ENCODE measurements around the gene SYNM.
"Not testable (repeated sequence)": the region's sequence is repeated elsewhere in the genome, so short reads cannot be mapped to it uniquely, and the experiment has no call there.

The SYNM gene

DNA sequence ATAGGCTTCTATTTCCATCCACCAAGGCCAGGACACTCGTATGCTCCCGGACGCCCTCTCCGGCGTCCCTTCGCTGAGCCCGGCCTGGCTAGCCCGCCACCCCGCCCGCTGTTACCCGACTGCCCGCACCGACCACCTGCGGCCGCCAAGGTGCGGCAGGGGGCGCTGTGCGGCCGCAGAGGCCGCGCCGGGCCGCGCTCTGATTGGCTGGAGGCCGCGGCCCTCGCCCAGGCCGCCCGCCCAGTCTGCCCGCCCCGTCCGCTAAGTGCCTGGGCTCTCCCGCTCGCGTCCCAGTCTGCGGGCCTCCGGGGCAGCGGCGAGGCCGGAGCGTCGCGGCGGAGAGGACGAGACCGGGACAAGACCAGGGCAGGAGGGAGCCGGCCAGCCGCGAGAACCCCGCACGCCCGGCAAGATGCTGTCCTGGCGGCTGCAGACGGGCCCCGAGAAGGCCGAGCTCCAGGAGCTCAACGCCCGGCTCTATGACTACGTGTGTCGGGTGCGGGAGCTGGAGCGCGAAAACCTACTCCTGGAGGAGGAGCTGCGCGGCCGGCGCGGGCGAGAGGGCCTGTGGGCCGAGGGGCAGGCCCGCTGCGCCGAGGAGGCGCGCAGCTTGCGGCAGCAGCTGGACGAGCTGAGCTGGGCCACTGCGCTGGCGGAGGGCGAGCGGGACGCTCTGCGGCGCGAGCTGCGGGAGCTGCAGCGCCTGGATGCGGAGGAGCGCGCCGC lies at the start of gene SYNM:
Gene SYNM, plus strand, starts transcription at position 293 of the 726 bp plus-strand sequence. Its CDS starts 120 bp downstream, at position 413.
- FAIRE-seq = no peak

- FAIRE-seq = no peak
Observed at GRCh38 chr15:99055555-99056134, 49.2 kb upstream of the SYNM start.

- FAIRE-seq = no peak
Observed at GRCh38 chr15:99057020-99057419, 47.9 kb upstream of the SYNM start.

- no peak for FAIRE-seq
Observed at GRCh38 chr15:99057697-99058420, 47.0 kb upstream of the SYNM start.

GRCh38 chr15:99058421-99058870 lies 46.4 kb upstream of the SYNM start:
- FAIRE-seq = no peak

DNA sequence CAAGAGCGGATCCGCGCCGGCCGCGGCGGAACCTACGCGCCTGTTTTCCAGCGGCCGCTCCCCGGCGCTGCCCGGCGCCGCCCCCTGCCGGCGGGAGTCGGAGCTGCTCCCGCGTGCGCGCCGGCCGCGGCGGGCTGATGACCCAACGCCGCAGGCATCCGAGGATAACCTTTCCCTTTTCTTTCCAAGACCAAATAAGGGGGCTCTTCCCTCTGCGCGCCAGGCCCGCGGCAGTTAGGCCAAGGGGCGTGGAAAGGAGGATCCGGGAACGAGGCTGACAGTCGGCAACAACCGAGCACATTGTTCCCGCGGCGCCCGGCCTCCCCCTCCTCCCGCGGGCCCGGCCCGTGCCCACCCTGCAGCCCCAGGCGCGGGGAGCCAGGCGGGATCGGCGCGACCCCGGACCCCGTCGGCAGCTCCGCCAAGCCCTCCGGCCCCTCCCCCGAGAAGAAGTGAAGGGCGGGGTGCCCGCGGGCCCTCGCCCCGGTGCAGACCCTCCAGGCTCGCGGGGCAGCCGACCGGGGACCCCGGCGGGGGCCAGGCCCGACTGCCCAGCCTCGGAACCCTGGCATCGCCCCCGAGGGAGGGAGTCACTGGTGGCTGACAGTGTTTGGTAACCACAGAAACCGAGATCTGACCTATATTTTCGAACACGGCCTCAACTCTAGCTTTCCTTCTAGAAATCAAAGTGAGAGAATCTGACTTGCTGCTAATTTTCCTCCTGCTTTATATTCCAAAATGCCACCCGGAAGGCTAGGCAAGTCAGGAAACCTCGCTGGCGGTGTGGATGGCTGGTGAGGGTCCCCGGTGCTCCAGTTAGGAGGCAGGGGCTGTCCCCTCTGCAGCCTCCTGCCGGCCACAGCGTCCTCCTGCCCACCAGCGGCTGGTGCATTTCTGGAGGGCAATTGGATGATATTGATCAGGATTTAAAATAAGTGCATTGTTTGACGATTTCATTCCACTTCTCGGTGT lies 45.6 kb upstream of the SYNM start:
- no peak for FAIRE-seq

DNA sequence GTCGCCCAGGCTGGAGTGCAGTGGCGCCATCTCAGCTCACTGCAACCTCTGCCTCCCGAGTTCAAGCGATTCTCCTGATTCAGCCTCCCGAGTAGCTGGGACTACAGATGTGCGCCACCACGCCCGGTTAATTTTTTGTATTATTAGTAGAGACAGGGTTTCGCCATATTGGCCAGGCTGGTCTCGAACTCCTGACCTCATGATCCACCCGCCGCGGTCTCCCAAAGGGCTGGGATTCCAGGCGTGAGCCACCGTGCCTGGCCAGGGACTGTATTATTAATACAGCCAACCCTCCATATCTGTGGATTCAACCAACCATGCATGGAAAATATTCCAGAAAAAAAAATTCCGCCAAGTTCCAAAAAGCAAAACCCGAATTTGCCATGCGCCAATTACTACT lies 44.7 kb upstream of the SYNM start:
- FAIRE-seq = not testable (repeated sequence)

DNA sequence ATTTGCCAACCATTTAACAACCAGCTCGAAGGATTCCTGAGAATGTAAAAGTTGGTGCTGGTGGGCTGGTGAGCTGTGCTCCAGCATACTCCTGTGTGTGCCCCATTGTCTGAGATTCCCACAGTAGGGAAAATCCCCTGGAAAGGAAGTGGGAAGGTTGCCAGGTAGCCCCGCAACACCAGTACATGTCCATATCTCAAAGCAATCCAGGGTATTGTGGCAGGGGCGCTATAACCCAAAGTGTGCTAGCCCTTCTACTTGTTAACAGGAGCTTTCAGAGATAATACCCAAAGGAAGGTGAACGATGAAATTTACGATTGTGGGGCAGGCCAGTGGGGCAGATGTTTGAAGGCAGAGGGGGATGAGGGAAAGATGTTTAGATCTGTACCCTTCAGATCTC lies 42.7 kb upstream of the SYNM start:
- FAIRE-seq = no peak

DNA sequence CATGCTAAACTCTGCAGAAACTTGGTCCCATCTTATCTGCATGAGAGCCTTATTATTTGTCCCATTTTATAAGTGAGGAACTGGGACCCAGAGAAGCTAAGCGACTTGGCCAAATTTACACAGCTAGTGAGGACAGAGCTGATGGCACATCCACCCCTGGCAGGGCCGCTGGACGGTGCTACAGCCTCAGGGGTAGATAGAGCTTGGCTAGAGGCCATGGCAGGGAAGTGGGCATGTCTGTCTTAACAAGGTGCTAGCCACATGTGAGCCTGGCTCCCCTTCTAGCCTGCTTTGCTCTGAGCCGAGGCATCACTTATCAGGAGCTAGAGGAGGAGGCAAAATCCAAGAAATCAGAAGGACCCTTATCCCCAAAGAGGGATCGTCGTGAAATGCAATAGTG lies 36.7 kb upstream of the SYNM start:
- no peak for FAIRE-seq

DNA sequence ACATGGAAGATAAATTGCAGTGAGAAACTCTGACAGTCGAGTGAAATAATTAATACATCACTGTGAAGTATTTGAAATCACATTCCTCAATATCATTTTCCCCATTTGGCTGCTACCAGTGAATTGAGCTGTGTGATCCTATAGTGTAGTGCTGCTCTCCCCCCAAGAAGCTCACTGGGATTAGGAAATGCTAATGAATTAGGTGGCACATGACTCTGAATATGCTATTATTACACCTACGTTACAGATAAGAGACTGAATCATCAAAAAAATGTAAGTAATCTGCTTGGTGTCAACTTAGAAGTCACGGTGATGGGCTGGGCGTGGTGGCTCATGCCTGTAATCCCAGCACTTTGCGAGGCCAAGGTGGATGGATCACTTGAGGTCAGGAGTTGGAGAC lies 34.7 kb upstream of the SYNM start:
- no peak for FAIRE-seq

GRCh38 chr15:99071091-99071680 lies 33.7 kb upstream of the SYNM start:
- no peak for FAIRE-seq

DNA sequence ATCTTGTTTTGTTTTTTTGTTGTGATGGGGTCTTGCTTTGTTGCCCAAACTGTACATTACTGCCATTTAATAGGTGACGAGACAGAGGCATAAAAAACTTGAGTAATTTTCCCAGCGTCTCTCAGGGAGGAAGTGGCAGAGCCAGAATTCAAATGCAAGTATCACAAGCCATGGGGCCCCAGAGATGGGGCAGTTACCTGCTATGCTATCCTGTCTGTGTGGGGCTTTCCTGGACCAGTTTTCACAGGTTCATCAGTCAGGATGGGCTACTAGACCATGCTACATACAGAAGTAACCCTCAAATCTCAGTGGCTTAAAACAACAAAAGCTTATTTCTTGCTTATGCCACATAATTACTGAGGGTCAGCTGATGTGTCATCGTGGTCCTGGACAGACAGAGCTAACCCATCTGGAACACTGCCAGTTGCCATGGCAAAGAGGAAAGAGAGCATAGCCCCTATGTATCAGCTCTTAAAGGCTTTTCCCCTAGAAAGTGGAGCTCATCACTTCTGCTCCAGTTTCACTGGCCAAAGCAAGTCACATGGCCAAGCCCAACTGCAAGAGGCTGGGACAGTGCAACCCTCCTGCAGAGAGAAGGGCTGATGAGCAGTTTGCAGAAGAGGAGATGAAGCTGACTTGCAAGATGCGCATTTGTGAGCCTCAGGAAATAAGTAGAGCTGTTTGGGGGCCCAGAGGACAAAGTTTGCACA lies 31.7 kb upstream of the SYNM start:
- no peak for FAIRE-seq

GRCh38 chr15:99074446-99074845 lies 30.4 kb upstream of the SYNM start:
- FAIRE-seq = no peak

- FAIRE-seq = not testable (repeated sequence)
Observed at GRCh38 chr15:99075059-99075652, 29.7 kb upstream of the SYNM start.

DNA sequence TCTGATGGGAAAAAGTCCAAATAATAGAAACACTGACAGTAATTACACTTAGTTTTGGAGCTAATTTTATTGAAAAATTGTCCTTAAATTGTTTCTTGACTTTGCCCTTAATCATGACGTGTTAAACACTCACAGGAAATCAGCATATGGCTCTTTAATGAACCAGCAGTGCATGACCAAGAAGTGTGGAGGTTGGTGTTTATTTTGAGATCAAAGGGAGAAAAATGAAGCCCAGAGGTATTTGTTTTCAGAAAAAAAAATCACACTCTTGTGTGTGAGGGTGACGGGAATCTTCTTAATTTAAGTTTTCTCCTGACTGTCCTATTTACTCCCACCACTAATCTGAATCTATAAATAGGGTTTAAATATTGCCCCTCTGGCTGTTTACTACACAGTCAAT lies 28.8 kb upstream of the SYNM start:
- FAIRE-seq = no peak

DNA sequence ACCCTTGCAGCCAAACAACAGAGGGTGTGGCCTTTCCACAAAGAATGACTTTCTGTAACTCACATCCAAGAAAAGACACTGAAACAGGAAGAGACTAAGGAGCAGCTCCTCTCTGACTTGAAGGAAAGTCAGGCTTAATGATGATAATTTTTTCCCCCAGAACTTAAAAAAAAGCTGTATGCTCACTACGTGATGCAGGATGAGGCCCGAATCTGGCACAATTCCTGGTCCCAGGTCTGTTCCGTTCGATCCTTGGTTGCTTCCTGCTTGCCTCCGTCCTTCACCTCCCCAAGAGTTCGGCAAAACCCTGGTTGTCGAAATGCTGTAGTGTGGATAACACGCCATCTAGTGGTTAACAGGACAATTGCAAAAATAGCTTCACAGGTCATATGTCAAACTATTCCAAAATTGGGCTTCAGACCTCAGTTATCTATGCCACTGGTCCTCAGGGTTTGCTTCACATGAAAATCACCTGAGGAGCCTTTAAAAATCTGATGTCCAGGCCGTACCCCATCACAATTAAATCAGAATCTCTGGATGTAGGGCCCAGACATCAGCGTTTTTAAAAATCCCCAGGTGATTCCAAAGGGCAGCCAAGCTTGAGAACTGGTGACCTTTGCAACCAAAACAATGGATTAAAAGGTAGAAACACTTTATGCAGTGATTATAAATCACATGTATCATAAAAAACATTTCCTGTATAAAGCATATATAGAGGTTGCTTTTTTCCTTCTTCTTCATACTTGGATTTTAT lies 28.1 kb upstream of the SYNM start:
- peak; percentile 78 for FAIRE-seq

- no peak for FAIRE-seq
Observed at GRCh38 chr15:99082798-99083197, 22.1 kb upstream of the SYNM start.

GRCh38 chr15:99084965-99085364 lies 19.9 kb upstream of the SYNM start:
- no peak for FAIRE-seq

DNA sequence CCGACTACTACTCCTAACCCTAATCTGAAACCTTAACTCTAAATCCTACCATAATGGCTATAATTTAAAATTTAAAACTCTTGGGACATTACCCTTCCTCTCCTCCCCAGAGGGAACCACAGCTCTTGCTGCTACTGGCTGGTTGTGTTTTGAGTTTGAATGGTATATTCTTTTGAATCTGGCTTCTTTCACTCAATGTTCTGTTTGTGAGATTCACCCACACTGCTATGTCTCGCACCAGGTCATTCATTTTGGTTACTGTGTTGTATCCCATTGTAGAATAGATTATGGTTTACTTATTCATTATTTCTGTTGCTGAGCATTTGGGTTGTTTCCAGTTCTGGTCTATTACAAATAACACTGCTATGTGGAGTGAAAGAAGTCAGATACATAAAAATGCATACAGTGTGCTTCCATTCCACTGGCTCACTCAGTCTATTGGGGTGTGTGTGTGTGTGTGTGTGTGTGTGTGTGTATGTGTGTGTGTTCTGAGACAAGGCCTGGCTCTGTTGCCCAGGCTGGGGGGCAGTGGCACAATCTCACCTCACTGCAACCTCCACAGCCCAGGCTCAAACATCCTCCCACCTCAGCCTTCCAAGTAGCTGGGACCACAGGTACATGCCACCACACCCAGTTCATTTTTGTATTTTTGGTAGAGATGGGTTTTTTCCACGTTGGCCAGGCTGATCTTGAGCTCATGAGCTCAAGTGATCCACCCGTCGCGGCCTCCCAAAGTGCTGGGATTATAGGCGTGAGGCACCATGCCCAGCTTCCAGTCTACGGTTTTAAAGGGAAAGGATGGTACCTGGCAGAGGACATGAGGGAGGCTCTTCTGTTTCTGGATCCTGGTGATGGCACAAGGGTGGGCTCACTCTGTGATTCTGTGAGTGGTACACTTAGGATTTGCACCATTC lies 19.2 kb upstream of the SYNM start:
- FAIRE-seq = no peak

Data from endometrium (tissue), 2 donors.